Vagina (tissue), 2 donors: Measurements from ENCODE around the gene AKT1S1.

Source experiments
- POLR2A ChIP-seq, 2 donors: fragments of 450-650 bp; IDR thresholded peaks; one replicate each; pipeline ENCODE4 v1.6.1; 2017; ENCODE audit warnings: antibody characterized with exemption in 2 of 2, mild to moderate bottlenecking in 2 of 2, moderate library complexity in 2 of 2
- POLR2AphosphoS5 ChIP-seq, 2 donors: sonication (generic); formaldehyde crosslinking; IDR thresholded peaks; one replicate each; pipeline ENCODE4 v1.9.0; 2017; ENCODE audit warnings: antibody characterized with exemption in 2 of 2, mild to moderate bottlenecking in 2 of 2, low read depth in 1 of 2; ENCODE audit not compliant: insufficient read depth in 1 of 2
- TF ChIP-seq, protein P1 (sequence below), 3 experiments: fragments of 450-650 bp in 2 of 3; fragments of 200-600 bp in 1 of 3; sonication (generic) in 1 of 3; IDR thresholded peaks; one replicate each; pipeline ENCODE4 v1.5.1; 2017 to 2019; ENCODE audit warnings: antibody characterized with exemption in 3 of 3, mild to moderate bottlenecking in 2 of 3, moderate library complexity in 2 of 3

DNA sequence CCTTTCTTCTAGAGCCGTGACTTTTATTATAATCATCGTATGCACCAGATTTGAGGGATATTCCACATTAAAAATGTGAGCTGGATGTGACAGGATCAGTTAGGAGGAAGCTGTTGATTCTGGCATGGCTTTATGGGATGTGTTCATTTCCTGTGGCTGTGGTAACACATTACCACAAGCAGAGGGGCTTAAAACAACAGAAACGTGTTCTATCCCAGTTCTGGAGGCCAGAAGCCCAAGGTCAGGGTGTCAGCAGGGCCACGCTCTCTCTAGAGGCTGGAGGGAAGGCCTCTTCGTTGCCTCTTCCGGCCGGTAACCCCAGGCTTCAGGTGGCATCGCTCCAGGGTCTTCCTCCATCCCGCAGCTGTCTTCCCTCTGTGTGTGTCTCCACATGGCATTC lies 44.6 kb downstream of the AKT1S1 start:
- TF ChIP-seq, protein P1, sequence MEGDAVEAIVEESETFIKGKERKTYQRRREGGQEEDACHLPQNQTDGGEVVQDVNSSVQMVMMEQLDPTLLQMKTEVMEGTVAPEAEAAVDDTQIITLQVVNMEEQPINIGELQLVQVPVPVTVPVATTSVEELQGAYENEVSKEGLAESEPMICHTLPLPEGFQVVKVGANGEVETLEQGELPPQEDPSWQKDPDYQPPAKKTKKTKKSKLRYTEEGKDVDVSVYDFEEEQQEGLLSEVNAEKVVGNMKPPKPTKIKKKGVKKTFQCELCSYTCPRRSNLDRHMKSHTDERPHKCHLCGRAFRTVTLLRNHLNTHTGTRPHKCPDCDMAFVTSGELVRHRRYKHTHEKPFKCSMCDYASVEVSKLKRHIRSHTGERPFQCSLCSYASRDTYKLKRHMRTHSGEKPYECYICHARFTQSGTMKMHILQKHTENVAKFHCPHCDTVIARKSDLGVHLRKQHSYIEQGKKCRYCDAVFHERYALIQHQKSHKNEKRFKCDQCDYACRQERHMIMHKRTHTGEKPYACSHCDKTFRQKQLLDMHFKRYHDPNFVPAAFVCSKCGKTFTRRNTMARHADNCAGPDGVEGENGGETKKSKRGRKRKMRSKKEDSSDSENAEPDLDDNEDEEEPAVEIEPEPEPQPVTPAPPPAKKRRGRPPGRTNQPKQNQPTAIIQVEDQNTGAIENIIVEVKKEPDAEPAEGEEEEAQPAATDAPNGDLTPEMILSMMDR (IDR thresholded peaks at IDR 0.05) = no peak
- TF ChIP-seq POLR2AphosphoS5 (IDR thresholded peaks at IDR 0.05; ENCODE audit: insufficient read depth in 1 of 2, low read depth in 1 of 2) (no peak), POLR2A (IDR thresholded peaks at IDR 0.05) (no peak)
